Right atrium auricular region (tissue), 2 donors: ENCODE results near the gene LRRN4CL. TPM values are rescaled to one million over a fixed set of nuclear protein-coding genes. Genes with fewer than 3 reads are reported as not detected.

Source experiments
- DNase-seq: peaks from one replicate; pipeline ENCODE4 v3.0.0-alpha.2; 2019; ENCODE audit warnings: low spot score
- H3K27ac ChIP-seq, 2 donors: fragments of 200-600 bp; sonication (generic); 1 replicate in 1 of 2; 2 replicates in 1 of 2; pipeline ENCODE4 v1.5.1; 2016 to 2019
- H3K27me3 ChIP-seq, 2 donors: fragments of 200-600 bp; sonication (generic); one replicate each; pipeline versions ENCODE4 v1.5.1 to v1.6.0; 2017 to 2019
- H3K36me3 ChIP-seq: fragments of 200-600 bp; sonication (generic); one replicate; pipeline ENCODE4 v1.5.1; 2016
- H3K4me1 ChIP-seq, 2 donors: fragments of 200-600 bp; sonication (generic); one replicate each; pipeline versions ENCODE4 v1.5.1 to v1.6.0; 2017 to 2019
- H3K4me3 ChIP-seq, 2 donors: fragments of 200-600 bp; sonication (generic); 1 replicate in 1 of 2; 2 replicates in 1 of 2; pipeline ENCODE4 v1.5.1; 2017 to 2019; ENCODE audit warnings: mild to moderate bottlenecking in 1 of 2, moderate library complexity in 1 of 2
- H3K9me3 ChIP-seq, 2 donors: fragments of 200-600 bp; sonication (generic); one replicate each; pipeline ENCODE4 v1.5.1; 2019
- CTCF ChIP-seq, 2 donors: fragments of 200-600 bp; sonication (generic); IDR thresholded peaks; one replicate each; pipeline ENCODE4 v1.5.1; 2019; ENCODE audit warnings: antibody characterized with exemption in 2 of 2
- total RNA-seq, 2 donors: library from RNA; depleted of rRNA; stranded (reverse); fragments of >200 nt; gene quantifications; one replicate each; pipeline ENCODE4 v1.1.0, GENCODE V29; 2016

Gene LRRN4CL
- total RNA-seq, 2 donors from 2014 or later, result 1.5 to 3.0 TPM

- peaks cover 69% of the 10 kb centered on the region for H3K36me3 ChIP-seq
- H3K27ac ChIP-seq, result no peak overlapping the region
- no peak for DNase-seq
- H3K9me3 ChIP-seq, result no peaks in the 10 kb centered on the region
- H3K4me1 ChIP-seq, result peaks cover 0 to 26% of the 10 kb centered on the region in 2 donors
- H3K4me3 ChIP-seq, result no peak overlapping the region
- no peaks in the 10 kb centered on the region for H3K27me3 ChIP-seq
- TF ChIP-seq CTCF (IDR thresholded peaks at IDR 0.05), result no peak
These were observed 32.7 kb upstream of the LRRN4CL start for GRCh38 chr11:62721994-62722393.

- H3K27ac ChIP-seq, result no peak overlapping the region
- no peak overlapping the region for H3K4me3 ChIP-seq
- H3K36me3 ChIP-seq, result peaks cover 95% of the 10 kb centered on the region
- no peaks in the 10 kb centered on the region for H3K27me3 ChIP-seq
- no peaks in the 10 kb centered on the region for H3K9me3 ChIP-seq
- no peak for TF ChIP-seq CTCF (IDR thresholded peaks at IDR 0.05)
- DNase-seq, result no peak
- H3K4me1 ChIP-seq, result peaks cover 0 to 13% of the 10 kb centered on the region in 2 donors
These were observed 30.1 kb upstream of the LRRN4CL start for GRCh38 chr11:62719302-62719978.

GRCh38 chr11:62716816-62717215, 27.5 kb upstream of the LRRN4CL start:
- Histone ChIP-seq H3K9me3 (no peaks in the 10 kb centered on the region), H3K4me1 (peaks cover 0 to 27% of the 10 kb centered on the region in 2 donors), H3K36me3 (peaks cover 90% of the 10 kb centered on the region), H3K4me3 (no peak overlapping the region), H3K27me3 (no peaks in the 10 kb centered on the region), H3K27ac (no peak overlapping the region)
- TF ChIP-seq CTCF (IDR thresholded peaks at IDR 0.05), result no peak
- no peak for DNase-seq

- Histone ChIP-seq H3K9me3 (no peaks in the 10 kb centered on the region), H3K4me3 (no peak overlapping the region), H3K27ac (no peak overlapping the region), H3K27me3 (no peaks in the 10 kb centered on the region), H3K36me3 (peaks cover 90% of the 10 kb centered on the region), H3K4me1 (peaks cover 0 to 27% of the 10 kb centered on the region in 2 donors)
- TF ChIP-seq CTCF (IDR thresholded peaks at IDR 0.05), result no peak
- no peak for DNase-seq
These were observed 26.9 kb upstream of the LRRN4CL start for GRCh38 chr11:62716206-62716605.

GRCh38 chr11:62715150-62716130, 26.1 kb upstream of the LRRN4CL start:
- TF ChIP-seq CTCF (IDR thresholded peaks at IDR 0.05), result no peak
- H3K27ac ChIP-seq, result no peak overlapping the region

More at GRCh38 chr11:62715150-62716130, 26.1 kb upstream of the LRRN4CL start:
- DNase-seq, result no peak
- Histone ChIP-seq H3K4me1 (peaks cover 0 to 29% of the 10 kb centered on the region in 2 donors), H3K27me3 (no peaks in the 10 kb centered on the region), H3K36me3 (peaks cover 89% of the 10 kb centered on the region), H3K4me3 (no peak overlapping the region), H3K9me3 (no peaks in the 10 kb centered on the region)
